Lower leg skin (tissue), 4 donors: ENCODE data around the gene PCGF2. TPM values are rescaled to one million over a fixed set of nuclear protein-coding genes. Genes with fewer than 3 reads are reported as not detected.

Experiments used
- DNase-seq, 2 donors: peaks; one replicate each; pipeline ENCODE4 v3.0.0-alpha.2; 2019; ENCODE audit warnings: low spot score in 2 of 2
- H3K4me3 ChIP-seq: fragments of 200-600 bp; sonication (generic); 2 replicates; pipeline ENCODE4 v1.5.1; 2017; ENCODE audit warnings: mild to moderate bottlenecking, low read depth; ENCODE audit not compliant: poor library complexity, severe bottlenecking
- POLR2A ChIP-seq, 2 donors: fragments of 450-650 bp; IDR thresholded peaks; one replicate each; pipeline ENCODE4 v1.6.1; 2016 to 2017; ENCODE audit warnings: antibody characterized with exemption in 2 of 2, mild to moderate bottlenecking in 1 of 2, moderate library complexity in 1 of 2
- WGBS, 2 donors: methylation state at CpG; one replicate each; pipeline ENCODE4 v1.1.5; 2018; 5-methylcytosine and 5-hydroxymethylcytosine counted together
- intact Hi-C: fragments of 100-400 bp; cut with DNase I; formaldehyde crosslinking; loops from one replicate; pipeline ENCODE4 v1.15.0; 2023; ENCODE audit warnings: low total_unique reads
- total RNA-seq, 4 donors: library from RNA; depleted of rRNA; stranded (reverse); fragments of >200 nt; gene quantifications; one replicate each; pipeline ENCODE4 v1.1.0, GENCODE V29; 2016
- TF ChIP-seq, protein P1 (sequence below), 3 donors: fragments of 450-650 bp; IDR thresholded peaks; one replicate each; pipeline ENCODE4 v1.5.1; 2016; ENCODE audit warnings: antibody characterized with exemption in 3 of 3, mild to moderate bottlenecking in 3 of 3, moderate library complexity in 2 of 3

PCGF2 gene
- total RNA-seq, 4 donors from 2014 or later: 7.5 to 11.4 (median 8.6) TPM

DNA sequence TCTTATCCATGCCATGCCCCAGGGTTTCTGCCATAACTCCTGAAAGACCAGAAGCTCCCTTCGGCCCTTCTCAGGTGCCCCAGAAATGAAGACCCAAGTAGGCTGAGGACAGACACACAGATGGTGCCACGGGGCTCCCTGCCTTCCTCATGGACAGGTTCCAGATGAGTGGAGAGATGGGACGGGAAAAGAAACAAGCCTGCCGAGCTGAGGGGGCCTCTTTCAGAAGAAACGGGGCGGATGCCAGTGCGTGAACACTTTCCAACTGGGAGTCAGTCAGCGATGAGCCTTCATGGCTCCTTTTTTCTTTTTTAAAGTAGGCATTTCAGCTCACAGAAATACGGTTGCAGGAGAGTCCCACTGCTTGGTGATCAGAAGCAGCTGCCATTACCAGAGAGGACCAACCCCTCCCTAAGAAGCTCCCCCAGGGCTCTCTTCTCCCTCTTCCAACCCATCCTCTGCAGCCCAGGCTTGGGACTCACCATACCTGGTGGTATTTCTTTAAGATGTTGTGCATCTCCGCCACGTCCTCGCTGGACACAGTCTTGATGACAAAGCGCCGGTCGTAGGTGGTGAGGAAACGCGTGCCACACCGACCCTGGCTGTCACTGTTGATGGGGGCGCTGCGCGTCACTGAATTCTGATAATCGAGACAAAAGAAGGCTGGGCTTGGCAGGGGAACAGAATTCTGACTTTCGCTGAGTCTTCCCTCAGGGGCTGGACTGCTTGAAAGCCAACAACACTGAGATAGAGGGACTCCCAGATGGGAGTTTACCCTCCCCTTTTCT is 32.0 kb upstream of the PCGF2 start:
- DNase-seq: no peak
- intact Hi-C loops: no loop called here
- TF ChIP-seq, protein P1, sequence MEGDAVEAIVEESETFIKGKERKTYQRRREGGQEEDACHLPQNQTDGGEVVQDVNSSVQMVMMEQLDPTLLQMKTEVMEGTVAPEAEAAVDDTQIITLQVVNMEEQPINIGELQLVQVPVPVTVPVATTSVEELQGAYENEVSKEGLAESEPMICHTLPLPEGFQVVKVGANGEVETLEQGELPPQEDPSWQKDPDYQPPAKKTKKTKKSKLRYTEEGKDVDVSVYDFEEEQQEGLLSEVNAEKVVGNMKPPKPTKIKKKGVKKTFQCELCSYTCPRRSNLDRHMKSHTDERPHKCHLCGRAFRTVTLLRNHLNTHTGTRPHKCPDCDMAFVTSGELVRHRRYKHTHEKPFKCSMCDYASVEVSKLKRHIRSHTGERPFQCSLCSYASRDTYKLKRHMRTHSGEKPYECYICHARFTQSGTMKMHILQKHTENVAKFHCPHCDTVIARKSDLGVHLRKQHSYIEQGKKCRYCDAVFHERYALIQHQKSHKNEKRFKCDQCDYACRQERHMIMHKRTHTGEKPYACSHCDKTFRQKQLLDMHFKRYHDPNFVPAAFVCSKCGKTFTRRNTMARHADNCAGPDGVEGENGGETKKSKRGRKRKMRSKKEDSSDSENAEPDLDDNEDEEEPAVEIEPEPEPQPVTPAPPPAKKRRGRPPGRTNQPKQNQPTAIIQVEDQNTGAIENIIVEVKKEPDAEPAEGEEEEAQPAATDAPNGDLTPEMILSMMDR (IDR thresholded peaks at IDR 0.05): no peak
- TF ChIP-seq POLR2A (IDR thresholded peaks at IDR 0.05): no peak
- WGBS, 2 donors: 86 to 91% methylated on average over 23 of the region's 23 CpGs
- H3K4me3 ChIP-seq: no peak overlapping the region

DNA sequence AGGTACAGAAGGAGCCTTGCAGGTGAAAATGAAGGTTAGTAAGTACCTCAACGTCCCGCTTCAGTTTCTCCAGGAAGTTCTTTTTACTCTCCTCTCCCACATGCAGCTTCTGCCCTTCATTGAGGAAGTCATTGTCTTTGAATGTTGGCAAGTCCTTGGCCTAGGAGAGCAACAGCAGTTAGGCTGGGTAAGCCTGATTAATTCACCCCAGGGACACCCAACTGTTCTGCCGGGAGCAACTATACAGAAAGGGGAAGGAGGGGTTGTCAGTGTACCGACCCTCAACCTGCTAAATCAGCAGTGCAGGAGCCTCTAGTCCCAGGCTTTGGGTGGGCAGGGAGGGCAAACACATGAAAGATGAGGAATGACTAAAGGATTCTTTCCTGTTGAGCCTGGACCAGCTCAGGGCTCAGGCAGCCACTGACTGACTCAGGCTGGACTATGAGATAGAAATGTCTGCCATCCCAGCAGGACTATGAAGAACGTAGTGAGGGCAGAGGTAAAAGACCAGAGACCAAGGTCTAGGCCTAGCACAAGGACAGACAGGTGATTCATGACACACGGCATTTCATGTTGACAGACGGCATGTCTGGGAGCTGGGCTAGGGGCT is 29.6 kb upstream of the PCGF2 start:
- no peak for TF ChIP-seq POLR2A (IDR thresholded peaks at IDR 0.05)
- TF ChIP-seq, protein P1 (IDR thresholded peaks at IDR 0.05): no peak
- no peak overlapping the region for H3K4me3 ChIP-seq
- intact Hi-C loops: no loop called here
- 79 to 86% methylated on average over 7 of the region's 7 CpGs for WGBS, 2 donors
- no peak for DNase-seq

DNA sequence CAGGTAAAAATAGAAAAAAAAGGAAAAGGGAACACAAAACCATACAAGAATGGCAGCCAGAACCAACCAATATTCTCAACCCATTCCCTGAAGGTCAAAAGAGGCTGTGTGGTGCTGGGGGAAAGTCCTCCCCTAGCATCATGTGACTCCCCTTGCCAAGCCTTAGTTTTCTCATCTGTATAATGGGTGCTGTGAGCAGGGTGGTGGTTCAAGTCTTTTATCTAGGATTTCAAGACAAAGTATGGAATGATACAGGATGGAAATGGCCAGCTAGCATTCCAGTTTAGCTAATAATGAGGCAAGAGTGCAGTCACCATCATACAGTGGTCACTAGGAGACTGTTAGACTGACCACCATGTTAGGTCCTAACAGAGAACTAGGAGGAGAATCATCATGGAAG is 25.1 kb upstream of the PCGF2 start:
- DNase-seq: no peak
- intact Hi-C loops: no loop called here
- no peak for TF ChIP-seq POLR2A (IDR thresholded peaks at IDR 0.05)
- TF ChIP-seq, protein P1 (IDR thresholded peaks at IDR 0.05): no peak
- H3K4me3 ChIP-seq: no peak overlapping the region

DNA sequence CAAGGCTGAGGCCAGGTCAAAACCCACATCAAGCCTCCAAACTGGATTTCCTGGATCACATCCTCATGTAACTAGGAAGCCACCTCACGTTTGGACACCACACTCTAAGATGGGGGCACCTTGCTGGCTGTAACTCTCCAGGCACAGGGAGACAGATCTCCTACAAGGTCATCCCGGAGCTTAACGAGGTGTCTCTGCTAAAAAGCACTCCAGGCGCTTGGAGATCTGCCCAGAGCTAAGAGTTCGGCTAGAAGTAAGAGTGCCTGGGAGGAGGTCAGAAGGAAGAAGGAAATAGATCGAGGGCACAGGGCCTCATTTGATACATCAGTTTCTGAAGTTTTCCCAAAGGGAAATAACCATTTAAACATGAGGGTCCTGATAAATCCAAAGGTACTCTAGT is 20.3 kb upstream of the PCGF2 start:
- intact Hi-C loops: no loop called here
- TF ChIP-seq, protein P1 (IDR thresholded peaks at IDR 0.05): no peak
- no peak for TF ChIP-seq POLR2A (IDR thresholded peaks at IDR 0.05)
- DNase-seq: no peak
- WGBS, 2 donors: 47 to 57% methylated on average over 6 of the region's 6 CpGs
- no peak overlapping the region for H3K4me3 ChIP-seq

DNA sequence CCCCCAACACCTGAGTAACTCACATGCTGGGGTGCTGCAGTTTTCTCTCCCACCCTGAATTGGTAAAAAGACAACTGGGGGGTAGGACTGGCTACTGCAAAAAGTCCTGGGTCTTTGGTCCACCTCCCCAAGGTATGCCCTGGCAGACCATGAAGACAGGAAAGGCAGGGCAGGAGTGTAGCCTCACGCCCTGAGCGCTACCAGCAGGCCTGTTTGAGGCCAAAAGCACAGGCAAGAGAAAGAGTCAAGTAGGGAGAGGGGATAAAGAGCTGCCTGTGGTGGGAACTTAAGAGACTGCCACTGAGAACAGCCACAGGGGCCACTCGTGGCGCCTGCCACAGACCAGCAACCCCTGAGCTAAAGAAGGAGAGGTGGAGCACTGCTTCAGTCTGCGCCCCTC is 18.2 kb upstream of the PCGF2 start:
- no peak for DNase-seq
- intact Hi-C loops: no loop called here
- 78 to 90% methylated on average over 5 of the region's 5 CpGs for WGBS, 2 donors
- no peak for TF ChIP-seq POLR2A (IDR thresholded peaks at IDR 0.05)
- TF ChIP-seq, protein P1 (IDR thresholded peaks at IDR 0.05): no peak
- no peak overlapping the region for H3K4me3 ChIP-seq
